GM21515 (cell line): ENCODE measurements around the gene TJP2.
A peak's percentile ranks its signal among the peaks of the same experiment; 100 is the strongest.

ENCODE experiments used
- ATAC-seq: cut with Tn5 transposase; IDR thresholded peaks from one replicate; pipeline ENCODE4 v1.9.1; 2021; ENCODE audit not compliant: unreplicated experiment

The TJP2 gene

DNA sequence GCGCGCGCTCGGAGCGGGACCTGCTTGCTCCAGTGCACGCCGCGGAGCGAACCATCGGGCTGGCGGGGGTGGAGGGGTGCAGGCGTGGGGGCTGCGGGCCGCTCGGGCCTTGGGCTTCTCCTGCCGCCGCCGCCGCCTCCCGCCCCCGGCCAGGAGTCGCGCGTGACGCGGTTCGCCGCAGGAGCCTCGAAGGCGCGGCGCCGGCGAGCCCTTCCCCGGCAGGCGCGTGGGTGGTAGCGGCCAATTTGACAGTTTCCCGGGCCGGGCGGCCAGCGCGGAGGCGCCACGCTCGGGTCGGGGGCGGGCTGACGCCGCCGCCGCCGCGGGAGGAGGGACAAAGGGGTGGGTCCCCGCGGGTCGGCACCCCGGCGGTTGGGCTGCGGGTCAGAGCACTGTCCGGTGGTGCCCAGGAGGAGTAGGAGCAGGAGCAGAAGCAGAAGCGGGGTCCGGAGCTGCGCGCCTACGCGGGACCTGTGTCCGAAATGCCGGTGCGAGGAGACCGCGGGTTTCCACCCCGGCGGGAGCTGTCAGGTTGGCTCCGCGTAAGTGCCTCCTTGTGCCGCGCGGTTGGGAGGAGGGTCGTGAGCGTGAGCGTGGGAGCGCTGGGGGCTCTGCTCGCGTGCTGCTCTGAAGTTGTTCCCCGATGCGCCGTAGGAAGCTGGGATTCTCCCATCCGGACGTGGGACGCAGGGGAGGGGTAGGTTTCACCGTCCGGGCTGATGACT is at the start of gene TJP2:
Gene TJP2 (plus strand): TSS at position 387 of the 725 bp plus-strand sequence. CDS start 96 bp downstream, at position 483.
- peak; percentile 49 for ATAC-seq

- no peak for ATAC-seq
These were observed 43.3 kb upstream of the TJP2 start for GRCh38 chr9:69130456-69131441.

DNA sequence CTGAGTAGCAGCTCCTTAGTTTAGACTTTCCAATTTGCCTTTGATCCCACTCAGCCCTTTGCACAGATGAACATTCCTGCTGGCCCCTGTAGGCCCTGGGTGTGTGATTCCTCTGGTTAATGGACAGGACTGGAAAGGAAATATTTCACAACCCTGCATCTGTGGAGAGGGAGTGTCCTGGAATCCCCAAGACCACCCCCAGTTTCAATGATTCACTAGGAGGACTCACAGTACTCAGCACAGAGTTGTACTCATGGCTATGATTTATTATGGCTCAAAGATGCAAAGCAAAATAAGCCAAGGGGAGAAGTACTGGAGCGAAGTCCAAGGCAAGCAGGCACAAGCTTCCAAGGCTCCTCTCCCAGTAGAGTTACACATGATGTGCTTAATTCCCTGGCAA is 42.4 kb upstream of the TJP2 start:
- no peak for ATAC-seq

- ATAC-seq: no peak
These were observed 41.7 kb upstream of the TJP2 start for GRCh38 chr9:69132361-69132760.

DNA sequence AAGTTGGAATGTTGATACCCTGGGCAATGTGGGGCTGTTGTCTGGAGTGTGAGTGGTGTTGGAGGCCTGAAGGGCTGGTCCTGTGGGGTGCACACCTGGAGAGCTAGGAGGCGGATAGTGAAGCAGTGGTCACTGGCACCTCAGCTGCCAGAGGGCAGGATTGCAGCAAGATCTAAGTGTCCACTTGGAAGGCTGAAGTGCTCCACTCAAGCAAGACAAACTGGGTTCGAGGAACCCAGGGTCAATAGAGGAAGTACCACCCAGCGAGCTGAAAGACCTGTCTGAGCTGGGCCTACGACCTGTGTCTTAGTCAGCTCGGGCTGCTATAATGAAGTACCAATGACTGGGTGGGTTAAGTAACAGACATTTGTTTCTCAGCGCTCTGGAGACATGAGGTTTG is 39.7 kb upstream of the TJP2 start:
- no peak for ATAC-seq

DNA sequence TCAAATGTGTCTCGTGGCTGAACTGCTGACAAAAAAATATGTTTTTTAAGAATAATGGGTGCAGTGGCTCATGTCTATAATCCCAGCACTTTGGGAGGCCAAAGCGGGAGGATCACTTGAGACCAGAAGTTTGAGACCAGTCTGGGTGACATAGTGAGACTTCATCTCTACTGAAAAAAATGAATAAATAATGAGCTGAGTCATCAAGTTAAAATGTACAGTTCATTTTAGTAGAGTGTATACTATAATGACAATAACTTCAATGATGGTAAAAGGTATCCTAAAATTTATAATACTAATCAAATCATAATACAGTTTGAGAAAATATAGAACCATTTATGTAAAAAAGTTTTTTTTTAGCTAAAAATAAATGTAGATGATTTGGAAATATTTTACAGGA is 37.9 kb upstream of the TJP2 start:
- no peak for ATAC-seq

- no peak for ATAC-seq
These were observed 37.3 kb upstream of the TJP2 start for GRCh38 chr9:69136779-69137178.

DNA sequence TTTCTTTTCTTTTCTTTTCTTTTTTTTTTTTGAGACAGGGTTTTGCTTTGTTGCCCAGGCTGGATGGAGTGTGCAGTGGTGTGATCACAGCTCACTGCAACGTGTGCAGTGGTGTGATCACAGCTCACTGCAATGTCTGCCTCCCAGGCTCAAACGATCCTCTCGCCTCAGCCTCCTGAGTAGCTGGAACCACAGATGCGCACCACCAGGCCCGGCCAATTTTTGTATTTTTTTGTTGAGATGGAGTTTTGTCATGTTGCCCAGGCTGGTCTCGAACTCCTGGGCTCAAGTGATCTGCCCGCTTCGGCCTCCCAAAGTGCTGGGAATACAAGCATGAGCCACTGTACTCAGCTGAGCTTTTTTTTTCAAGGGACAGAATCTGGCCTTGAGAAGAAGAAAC is 36.8 kb upstream of the TJP2 start:
- ATAC-seq: no peak

- no peak for ATAC-seq
These were observed 34.5 kb upstream of the TJP2 start for GRCh38 chr9:69139596-69139995.

DNA sequence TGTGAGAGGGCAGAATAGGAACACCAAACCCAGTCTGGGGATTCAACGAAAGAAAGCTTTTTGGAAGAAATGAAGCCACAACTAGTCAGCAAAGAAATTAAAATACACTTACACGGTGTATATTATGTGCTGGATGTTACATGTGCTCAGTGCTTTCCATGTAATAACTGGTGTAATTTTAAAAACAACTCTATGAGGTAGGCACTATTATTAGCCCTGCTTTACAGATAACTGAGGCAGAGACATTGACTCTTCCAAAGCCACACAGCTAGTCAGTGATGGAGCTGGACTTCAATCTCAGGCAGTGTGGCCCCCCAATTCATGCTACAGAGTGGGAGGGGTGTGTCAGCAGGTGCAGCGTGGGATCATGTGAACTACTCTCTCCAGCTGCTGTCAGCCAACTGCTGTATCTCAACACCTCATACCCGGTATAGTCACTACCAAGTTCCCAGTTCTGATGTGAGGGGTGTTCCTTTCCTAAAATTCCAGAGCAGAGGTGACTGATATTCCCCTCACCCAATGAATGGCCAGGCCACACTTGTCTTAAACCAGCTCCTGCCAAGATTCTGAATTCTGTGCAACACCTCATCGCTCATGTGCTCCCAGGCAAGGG is 33.8 kb upstream of the TJP2 start:
- no peak for ATAC-seq

DNA sequence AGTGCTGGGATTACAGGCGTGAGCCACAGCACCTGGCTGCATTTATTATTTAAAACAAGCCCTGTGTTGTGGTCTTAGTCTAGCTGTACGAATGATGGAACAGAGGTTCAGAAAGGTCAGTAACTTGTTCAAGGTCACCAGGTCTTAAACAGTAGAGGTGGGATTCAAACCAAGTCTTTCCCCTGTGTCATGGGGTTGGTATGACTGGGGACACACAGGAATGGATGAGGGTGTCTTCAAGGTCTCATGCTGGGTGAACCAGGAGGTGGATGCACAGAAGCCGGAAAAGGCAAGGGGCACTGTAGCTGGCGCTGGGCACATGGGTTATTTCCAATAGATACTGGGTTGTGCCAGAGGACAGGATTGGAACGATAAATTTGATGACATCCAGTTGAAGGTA is 32.2 kb upstream of the TJP2 start:
- no peak for ATAC-seq

DNA sequence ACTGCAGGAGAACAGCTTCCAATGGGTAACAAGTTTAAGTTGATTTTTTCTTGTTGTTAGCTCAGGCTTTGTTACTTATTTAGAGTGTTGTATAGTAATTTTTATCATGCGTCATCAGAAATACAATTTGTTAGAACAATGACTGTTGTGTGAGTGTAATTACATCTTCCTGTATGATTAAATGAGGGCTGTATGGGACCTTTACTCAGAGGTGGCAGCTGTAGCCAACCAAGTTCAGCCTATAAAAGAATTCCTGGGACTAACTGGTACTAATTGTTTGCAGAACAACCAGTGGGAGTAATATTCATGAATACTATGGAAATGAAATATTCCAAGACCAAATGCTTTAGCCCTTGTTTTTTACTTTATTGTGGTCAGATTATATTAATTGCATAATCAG is 30.8 kb upstream of the TJP2 start:
- no peak for ATAC-seq

DNA sequence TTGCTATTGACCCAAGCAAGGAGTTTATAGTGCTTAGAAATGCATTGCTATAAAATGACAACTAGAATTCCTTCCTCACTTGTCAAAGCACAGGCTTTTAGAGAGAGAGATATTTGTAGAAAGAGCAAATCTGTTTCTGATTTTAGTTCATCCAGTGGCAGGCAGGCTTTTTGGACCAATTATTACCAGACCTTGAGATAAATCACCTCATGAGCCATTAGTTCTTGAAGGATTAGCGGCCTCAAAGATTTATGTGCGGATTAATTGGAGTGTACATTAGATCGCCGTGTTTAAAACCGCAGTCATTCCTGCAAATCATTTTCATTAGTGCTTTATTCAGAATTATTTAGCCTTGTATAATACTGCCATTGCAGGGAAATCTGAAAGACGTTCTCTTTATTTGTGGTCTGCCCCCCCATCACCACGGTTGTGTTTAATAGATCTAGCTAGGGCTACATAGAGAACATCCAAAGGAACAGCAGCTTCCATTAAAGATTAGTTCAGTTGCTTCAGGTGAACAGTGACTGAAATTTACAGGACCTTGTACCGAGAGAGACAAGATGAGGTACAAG is 28.8 kb upstream of the TJP2 start:
- no peak for ATAC-seq

DNA sequence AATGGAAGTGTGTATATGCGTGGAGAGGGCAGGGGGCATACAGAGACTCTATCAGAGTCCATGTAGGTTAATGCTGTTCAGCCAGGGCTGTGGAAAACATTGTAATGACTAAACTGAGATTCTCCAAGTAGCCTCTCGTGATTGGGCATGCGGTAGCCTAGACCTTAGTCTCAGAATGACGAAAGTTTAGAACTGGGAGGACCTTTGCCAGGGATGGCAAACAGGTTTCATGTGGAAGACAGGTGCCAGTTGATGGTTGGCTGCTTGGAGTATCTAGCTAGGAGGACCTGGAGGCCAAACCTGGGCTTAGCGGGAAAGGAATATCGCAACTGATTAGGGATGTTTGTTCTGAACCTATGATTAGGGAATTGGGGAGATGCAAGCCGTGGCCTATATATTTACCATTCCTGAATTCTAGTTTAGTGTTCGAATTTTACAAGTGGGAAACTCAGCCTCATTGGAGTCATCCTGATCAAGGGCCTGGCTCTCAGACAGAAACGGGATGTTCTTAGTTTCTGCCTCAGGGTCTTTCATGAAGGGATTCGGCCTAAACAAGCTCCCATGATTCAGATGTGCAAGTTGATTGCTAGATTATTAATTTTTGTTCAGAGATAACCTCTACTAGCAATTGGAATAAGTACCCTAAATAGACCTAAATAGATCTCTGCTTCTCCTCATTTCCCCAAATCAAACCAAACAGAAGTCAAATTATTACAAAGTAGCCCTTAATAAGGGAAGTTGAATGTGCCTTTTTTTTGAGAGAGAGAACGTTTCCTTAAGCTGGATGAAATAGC is 26.8 kb upstream of the TJP2 start:
- no peak for ATAC-seq

DNA sequence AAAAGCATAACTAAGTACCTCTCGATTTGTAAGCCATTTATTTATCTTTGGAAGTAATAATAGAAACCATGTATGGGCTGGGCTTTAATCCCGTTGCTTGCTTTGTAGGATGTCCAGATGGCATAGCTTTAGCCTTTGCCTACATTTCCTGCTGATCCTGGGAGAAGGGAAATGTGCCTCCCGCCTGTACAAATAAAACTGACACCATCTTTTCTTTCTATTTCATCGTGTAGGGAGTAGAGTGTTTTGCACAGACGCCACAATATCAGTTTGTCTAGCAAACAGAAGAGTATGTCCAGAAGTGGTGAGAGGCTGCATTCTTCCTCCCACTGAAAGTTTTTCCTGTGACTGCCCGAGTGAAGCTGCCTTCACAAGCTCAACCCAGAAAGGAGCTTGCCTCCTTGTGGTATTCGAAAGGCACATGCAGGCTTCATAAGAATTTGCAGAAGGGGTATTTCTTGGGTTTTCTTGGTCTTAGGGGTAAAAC is 24.7 kb upstream of the TJP2 start:
- no peak for ATAC-seq

DNA sequence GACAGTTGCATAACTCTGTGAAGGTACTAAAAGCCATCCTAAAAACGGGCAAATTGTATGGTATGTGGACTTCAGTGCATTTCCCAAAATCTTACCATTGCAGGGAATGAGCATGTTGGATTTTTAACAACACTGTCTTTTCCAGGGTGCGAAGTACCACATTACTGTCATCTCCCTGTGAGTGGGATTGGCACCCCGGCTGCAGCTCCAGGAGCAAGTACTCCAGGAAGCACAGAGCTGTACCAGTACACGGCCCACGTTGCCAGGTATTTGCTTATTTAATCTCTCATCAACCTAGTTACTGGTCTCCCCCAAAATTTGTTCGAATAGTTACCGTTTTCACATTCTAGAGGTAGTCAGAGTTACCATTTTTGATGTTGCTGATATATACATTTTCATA is 22.6 kb upstream of the TJP2 start:
- ATAC-seq: no peak

DNA sequence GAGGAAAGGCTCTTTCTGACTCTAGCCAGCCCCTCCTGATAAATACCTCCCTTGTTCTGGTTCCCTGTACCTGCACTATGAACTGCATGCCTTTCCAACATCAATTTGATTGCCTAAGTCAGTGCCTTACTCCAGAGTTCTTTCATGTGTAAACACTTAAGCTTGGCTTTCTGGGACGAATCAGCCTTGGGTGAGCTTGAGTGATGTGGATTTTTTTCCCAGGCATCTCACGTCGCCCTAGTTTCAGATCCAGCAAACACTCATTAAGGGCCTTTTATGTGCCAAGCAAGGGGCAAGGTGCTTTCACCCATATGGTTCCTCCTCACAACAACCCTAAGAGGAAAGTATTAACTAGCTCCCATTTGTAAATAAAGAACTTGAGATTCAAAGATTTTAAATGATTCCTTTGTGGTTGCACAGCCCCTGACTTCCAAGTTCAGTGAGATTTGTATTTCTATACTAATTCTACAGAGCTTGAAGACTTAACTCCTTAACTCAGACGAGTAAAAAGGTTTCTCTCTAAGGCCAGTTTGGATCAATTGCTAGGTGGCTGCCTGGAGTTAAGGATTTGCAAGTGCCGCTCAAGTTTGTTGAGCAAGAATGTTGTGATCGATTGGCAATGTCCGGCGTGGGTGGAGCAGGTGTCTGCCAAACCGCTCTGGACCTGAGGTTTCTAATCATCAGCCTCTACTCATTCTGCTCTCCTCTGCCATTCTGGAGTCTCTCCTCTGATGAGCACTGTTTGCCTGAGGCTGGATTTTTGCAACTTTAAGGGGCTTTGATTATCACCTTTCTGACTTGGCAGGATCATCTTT is 20.2 kb upstream of the TJP2 start:
- ATAC-seq: no peak

- peak; percentile 99 for ATAC-seq
These were observed 18.6 kb upstream of the TJP2 start for GRCh38 chr9:69155341-69156030.
